HG02763 (cell line): ENCODE results near the gene ADK.
"Not testable (repeated sequence)": the region's sequence is repeated elsewhere in the genome, so short reads cannot be mapped to it uniquely, and the experiment has no call there.

ENCODE experiments used
- ATAC-seq: cut with Tn5 transposase; IDR thresholded peaks from one replicate; pipeline ENCODE4 v1.9.1; 2021; ENCODE audit warnings: mild to moderate bottlenecking, moderate library complexity; ENCODE audit not compliant: unreplicated experiment

Gene ADK

DNA sequence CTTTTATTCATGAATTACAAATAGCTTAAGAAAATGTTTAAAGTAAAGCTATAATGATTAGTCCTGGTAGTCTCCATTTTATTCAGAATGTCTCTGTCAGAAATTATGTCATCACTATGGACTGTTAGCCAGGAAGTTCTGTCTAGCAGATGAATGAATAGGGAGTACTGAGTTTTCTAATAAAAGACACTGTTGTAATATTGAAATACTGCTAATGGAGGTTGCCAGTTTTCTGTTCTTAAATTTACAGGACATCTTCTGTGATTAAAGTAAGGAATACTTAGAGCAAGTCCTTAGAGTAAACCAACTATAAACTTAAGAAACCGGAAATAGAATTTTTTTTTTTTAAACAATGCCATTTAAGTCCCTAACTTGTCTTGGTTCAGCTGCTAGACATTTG is 309.8 kb downstream of the ADK start:
- no peak for ATAC-seq

DNA sequence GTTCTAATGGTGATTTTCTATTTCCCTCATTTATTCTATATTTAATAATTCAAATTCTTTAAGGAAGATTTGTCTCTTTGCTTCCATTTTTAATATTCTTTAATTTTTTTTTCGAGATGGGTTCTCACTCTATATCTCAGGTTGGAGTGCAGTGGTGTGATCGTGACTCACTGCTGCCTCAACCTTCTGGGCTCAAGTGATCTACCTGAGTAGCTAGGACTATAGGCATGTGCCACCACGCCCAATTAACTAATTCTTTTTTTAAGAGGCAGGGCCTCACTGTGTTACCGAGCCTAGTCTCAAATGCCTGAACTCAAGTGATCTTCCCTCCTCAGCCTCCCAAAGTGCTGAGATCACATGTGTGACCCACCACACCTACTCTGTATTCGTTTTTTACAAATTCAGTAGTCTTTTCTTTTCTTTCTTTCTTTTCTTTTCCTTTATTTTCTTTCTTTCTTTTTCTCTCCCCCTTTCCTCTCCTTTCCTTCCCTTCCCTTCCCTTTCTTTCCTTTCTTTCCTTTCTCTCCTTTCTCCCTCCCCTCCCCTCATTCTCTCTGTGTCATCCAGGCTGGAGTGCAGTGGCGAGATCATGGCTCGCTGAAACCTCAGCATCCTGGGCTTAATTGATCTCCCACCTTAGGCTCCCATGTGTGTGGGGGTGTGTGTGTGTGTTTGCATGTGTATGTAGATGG is 323.1 kb downstream of the ADK start:
- ATAC-seq, result no peak

DNA sequence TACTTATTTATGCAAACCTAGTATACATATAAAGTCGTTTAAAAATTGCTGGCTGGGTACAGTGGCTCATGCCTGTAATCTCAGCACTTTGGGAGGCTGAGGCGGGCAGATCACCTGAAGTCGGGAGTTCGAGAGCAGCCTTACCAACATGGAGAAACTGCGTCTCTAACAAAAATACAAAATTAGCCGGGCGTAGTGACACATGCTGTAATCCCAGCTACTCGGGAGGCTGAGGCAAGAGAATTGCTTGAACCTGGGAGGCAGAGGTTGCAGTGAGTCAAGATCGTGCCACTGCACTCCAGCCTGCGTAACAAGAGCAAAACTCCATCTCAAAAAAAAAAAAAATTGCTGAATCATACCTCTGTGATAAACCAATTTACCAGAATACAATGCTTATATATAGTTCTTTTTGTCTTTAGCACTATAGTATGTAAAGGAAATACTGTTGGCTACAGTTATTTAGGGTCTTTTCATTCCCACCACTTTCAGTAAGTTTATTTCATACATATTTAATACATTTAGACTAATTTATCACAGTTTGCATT is 325.2 kb downstream of the ADK start:
- ATAC-seq, result not testable (repeated sequence)

DNA sequence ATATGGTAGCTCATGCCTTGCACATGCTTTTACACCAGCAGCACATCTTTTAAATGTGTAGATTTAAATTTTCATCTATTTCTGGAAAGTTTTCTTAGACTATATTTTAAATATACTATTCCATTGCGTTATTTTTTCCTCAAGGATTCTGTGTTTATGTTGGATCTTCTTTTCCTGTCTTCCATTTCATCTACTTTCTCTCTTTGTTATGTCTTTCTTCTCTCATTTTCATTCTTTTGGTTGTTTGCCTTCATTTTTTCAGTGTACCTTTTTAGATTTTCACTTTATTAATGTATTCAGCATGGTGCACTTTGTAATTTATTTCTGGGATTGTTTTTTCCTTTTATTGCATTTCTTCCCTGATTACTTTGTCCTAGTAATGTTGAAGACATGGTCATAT is 329.8 kb downstream of the ADK start:
- ATAC-seq, result no peak

DNA sequence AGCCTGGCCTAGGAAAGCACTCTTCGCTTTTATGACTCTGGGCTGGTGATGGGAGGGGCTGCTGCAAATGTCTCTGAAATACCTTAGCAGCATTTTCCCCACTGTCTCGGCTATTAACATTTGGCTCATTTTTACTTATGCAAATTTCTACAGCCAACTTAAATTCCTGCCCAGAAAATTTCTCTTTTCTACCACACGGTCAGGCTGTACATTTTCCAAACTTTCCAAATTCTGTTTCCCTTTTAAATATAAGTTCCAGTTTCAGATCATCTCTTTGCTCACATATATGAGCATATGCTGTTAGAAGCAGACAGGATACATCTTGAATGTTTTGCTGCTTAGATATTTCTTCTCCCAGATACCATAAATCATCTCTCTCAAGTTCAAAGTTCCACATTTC is 332.3 kb downstream of the ADK start:
- ATAC-seq, result no peak

DNA sequence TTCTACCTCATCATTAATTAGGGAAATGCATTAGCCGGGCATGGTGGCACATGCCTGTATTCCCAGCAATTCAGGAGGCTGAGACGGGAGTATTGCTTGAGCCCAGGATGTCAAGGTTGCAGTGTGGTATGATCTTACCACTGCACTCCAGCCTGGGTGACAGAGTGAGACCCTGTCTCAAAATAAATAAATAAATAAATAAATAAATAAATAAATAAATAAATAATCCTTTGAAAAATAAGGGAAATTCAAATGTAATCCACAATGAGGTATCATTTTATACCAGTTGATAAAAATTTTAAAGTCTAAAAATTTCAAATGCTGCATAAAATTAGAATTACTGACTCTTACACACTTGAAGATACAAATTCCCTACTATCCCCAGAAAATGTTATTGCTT is 334.3 kb downstream of the ADK start:
- no peak for ATAC-seq

DNA sequence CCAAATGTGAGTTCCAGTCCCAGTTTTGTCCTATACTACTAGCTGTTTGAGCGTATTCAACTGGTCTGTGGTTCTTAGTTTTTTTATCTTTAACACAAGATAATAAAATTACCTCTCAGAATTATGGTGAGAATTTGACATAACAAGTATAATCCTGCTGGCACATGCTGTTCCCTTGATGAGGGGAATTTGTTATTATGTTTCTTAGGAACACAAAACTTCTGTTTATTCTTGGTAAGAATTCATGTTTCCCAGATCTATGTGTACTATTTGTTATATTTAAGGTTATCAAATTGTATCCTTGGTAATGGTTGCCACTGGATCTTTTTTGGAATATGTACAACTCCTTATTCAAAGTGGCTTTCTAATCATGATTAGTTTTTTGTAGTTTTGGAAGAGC is 335.6 kb downstream of the ADK start:
- no peak for ATAC-seq

DNA sequence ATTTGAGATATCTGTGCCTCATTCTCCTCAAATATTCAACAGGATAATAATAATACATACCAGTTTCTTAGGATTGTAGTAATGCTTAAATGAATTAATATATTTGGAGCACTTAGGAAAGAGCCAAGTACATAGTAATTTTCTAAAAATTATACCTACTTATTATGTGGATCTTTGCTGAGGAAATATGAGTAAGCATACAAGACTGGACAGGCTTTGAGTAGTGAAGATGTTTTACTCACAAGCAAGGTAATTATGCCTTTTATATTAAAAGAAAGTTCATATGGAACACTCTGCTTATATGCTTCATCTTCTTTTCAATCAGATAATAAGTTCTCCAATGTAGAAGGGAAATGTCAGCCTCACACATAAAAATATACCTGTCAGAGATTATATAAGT is 337.9 kb downstream of the ADK start:
- ATAC-seq, result no peak

DNA sequence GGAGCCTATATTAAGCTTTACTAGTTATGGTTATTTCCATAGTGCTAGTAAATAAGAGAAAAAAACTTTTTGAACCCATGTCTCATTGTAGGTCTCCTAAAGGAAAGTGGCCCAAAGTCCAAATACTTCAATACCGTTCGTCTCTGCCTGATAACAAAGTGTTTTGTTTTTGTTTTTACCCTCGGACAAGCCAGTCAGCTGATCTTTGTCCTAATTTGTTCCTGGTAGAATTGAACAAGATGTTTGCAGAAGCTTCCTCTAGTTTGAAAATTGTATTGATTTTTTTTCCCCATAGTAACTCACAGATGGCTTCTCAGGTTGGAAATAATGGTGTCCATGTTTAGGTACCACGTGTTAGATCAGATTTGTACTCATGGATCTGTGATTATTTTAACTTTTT is 339.5 kb downstream of the ADK start:
- no peak for ATAC-seq

DNA sequence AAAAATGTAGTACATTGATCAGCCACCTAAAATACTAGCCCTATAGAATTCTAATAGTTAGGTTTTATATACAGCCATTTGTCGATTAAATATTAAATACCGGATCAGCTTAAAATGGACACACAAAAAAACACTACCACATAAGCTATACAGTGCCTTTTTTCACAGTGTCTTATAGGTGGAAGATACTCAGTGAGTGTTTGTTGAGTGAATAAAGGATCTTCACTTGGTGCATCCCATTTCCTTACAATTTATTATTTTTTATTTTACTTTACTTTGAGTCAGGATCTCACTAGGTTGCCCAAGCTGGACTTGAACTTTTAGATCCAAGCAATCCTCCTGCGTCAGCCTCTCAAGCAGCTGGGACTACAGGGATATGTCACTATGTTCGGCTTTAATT is 340.0 kb downstream of the ADK start:
- no peak for ATAC-seq

DNA sequence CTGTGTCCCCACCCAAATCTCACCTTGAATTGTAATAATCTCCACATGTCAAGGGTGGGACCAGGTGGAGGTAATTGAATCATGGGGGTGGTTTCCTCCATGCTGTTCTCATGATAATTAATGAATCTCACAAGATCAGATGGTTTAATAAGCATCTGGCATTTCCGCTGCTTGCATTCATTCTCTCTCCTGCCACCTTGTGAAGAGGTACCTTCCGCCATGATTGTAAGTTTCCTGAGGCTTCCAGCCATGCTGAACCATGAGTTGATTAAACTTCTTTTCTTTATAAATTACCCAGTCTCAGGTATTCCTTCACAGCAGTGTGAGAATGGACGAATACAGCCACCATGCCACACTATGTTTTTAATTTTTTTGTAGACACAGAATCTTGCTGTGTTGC is 345.3 kb downstream of the ADK start:
- not testable (repeated sequence) for ATAC-seq

DNA sequence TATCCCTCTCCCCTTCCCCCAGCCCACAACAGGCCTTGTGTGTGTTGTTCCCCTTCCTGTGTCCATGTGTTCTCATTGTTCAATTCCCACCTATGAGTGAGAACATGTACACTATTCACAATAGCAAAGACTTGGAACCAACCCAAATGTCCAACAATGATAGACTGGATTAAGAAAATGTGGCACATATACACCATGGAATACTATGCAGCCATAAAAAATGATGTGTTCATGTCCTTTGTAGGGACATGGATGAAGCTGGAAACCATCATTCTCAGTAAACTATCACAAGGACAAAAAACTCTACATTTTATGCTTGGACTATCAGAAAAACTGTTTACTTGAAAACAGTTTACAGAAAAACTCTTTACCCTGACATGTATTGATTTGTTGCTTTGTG is 347.6 kb downstream of the ADK start:
- ATAC-seq, result not testable (repeated sequence)

DNA sequence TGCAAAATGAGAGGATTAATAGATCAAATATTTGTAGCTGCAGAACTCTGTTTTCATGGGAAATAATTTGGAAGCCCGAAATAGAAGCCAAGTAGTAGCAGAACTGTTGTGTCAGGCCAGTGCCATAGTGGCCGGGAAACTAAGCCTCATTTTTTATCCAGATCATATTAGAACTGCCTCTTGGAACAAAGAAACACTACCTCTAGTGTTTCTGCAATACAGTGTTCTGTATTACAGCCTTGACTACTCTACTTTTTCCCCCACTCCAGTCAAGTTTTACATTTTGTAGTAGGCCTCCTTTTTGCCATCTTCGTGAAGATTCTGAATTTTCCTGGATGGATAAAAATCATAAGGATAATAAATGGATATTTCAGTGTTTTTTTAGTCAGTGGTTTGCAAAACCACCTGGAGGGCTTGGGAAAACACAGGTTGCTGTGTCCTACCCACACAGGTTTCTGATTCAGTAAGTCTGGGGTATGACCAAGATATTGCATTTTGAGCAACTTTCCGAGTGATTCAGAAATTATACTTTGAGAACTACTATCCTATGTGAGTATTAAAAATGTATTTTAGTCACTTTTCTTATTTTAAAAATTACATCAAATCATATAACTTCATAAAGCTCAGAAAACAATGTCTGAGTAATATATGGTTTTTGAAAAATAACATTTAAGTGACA is 349.1 kb downstream of the ADK start:
- ATAC-seq, result no peak

DNA sequence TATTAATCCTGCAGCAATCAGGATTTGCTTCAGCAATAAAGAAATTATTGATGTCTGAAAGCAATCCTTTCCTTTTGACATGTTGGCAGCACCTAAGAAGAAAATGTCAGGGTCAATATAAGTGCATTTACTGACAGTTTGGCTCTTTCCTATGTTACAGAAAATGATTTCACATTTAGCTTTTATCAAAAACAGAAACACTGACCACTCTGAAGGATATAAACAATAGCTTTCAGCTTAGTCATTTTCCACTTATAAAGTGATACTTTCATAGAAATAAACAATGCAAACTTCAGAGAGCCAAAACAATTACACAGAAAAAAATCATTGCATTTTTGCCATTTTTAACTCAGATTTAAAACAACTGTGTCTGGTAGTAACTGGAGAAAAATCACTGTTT is 349.8 kb downstream of the ADK start:
- ATAC-seq, result no peak

DNA sequence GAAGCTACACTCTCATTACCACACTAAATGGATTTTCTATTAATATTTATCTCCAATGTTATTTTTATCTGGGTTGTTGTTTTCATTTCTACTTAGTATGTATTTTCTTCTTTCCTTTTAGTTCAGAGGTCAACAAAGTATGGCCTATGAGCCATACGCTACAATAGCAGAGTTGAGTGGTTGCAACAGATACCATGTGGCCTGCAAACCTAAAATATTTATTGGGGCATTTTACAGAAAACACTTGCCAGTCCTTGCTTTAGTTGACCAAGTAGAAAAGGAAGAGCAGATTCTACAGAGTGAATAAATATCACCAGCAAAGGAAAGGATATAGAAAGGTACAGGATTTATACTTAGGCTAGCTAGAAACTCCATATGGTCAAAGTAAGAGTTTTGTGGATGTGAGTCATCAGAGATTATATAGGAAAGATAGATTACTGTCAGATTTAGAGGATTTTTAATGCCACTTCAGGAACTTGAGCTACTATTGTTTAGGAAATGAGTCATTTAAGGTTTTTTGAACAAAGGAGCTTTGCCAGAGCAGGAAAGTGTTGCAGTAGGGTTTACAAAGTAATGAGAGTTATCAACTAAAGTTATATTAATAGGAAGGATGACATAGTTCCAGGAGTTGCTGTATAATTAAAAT is 352.1 kb downstream of the ADK start:
- no peak for ATAC-seq

DNA sequence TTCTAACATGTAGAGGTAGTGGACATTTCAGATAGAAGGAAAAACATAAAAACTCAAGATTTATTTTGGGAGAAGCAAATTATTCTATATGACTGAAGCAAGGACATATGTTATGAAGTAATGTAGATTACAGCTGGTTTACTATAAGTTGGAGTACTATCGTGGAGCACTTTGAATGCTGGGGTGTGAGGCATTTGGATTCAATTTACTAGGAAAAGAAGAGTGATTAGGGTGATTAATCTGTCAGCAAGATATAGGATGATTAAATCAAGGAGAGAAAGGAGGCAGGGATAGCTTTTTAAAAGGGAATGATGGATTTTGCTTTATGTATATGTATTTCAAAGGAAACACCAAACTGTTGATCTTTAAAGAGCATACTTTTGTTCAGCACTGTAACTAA is 356.9 kb downstream of the ADK start:
- no peak for ATAC-seq

DNA sequence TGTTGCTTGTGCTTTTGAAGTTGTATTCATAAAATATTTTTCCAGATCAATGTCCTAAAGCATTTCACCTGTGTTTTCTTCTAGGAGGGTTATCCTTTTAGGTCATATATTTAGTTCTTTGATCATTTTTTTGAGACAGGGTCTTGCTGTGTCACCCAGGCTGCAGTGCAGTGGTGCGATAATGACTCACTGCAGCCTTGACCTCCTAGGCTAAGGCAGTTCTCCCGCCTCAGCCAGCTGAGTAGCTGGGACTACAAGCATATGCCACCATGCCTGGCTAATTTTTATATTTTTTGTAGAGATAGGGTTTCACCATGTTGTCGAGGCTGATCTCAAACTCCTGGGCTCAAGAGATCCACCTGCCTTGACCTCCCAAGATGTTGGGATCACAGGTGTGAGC is 359.6 kb downstream of the ADK start:
- no peak for ATAC-seq

DNA sequence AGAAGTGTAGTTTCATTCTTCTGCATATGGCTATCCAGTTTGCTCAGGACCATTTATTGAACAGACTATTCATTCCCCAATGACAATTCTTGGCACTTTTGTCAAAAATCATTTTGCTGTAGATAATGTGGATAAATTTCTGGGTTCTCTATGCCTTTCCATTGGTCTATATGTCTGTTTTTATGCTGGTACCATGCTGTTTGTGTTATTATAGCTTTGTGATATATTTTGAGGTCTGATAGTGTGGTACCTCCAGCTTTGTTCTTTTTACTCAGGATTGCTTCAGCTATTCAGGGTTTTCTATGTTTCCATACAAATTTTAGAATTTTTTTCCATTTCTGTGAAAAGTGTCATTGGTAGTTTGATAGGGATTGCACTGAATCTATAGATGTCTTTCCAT is 360.0 kb downstream of the ADK start:
- ATAC-seq, result no peak

DNA sequence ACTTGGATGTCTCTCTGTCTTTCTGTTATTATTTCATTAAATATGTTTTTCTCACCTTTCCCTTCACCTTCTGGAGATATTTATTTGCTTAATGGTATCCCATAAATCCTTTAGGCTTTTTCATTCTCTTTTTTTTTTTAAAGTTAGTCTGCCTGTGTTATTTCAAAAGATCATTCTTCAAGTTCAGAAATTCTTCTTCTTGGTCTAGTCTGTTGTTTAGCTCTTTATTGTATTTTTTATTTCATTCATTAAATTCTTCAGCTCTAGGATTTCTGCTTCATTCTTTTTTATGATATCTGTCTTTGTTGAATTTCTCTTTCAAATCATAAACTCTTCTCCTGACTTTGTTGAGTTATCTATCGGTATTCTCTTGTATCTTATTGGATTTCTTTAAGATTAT is 363.3 kb downstream of the ADK start:
- no peak for ATAC-seq

DNA sequence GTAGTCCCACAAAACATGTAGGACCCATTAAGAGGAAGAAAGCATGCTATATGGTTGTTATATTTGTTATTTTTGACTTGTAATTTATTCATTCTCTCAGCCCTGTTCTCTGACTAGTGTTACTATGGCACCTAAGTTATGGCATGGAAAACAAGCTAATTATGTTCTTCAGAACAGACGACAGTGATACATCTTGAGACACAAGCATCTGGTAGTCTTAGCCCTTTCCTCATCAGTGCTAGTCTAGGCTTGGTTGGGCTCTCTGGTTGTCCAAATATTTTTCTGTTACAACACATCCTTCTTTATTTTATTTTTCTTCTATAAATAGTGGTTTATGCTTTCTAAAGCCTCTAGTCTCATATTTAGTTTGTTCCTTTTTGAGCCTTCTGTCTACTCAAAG is 367.0 kb downstream of the ADK start:
- no peak for ATAC-seq

DNA sequence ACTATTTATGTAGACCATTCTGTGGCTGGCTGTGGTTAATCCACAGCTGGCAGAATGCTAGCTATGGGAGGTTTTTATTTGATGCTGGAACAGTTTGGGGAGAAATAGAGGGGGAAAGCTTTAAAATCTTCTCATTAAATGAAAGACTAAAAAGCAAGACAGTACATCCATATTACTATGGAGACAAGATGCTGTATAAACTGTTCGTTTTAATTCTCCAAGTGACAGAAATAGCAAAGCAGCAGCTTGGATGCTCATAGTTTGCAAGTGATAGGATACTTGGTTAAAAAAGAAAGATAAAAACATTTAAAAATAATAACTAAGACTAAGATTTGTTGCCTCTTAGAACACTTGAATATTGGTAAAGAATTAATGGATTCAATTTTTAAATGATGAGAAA is 370.5 kb downstream of the ADK start:
- ATAC-seq, result no peak

DNA sequence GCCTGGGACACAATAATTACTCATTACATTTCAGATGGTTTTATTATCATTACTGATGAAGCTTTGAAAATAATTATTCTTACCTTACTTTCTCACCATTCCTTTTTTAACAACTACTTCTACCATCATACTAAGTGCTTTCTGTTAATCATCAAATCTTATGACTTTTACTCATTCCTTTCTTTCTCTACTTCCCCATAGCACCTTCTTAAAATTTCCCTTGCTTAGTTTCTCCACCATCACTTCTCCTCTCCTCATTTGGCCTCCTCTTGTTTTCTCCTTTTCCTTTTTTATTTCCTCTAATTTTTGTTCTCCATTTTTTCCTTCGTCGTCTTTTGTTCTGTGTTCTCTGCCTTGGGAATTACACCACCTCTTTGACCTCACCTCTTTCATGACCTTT is 372.2 kb downstream of the ADK start:
- ATAC-seq, result no peak
